Ascending aorta (tissue), 2 donors: ENCODE data around the gene ZBED6. TPM values are rescaled to one million over a fixed set of nuclear protein-coding genes. Genes with fewer than 3 reads are reported as not detected.
"Not testable (repeated sequence)": the region's sequence is repeated elsewhere in the genome, so short reads cannot be mapped to it uniquely, and the experiment has no call there.

Source experiments
- DNase-seq, 2 donors: peaks; one replicate each; pipeline ENCODE4 v3.0.0-alpha.2; 2019; ENCODE audit warnings: low spot score in 2 of 2
- H3K27ac ChIP-seq, 2 donors: fragments of 200-600 bp; sonication (generic); one replicate each; pipeline ENCODE4 v1.5.1; 2016 to 2017; ENCODE audit warnings: mild to moderate bottlenecking in 1 of 2
- H3K27me3 ChIP-seq: fragments of 200-600 bp; sonication (generic); one replicate; pipeline ENCODE4 v1.5.1; 2017
- H3K36me3 ChIP-seq, 2 donors: fragments of 200-600 bp; sonication (generic); one replicate each; pipeline ENCODE4 v1.5.1; 2016
- H3K4me1 ChIP-seq, 2 donors: fragments of 200-600 bp; sonication (generic); one replicate each; pipeline ENCODE4 v1.5.1; 2016 to 2017; ENCODE audit warnings: mild to moderate bottlenecking in 1 of 2
- H3K4me3 ChIP-seq, 2 donors: fragments of 200-600 bp; sonication (generic); one replicate each; pipeline ENCODE4 v1.5.1; 2016 to 2017; ENCODE audit warnings: mild to moderate bottlenecking in 1 of 2
- H3K9me3 ChIP-seq, 2 donors: fragments of 200-600 bp; sonication (generic); one replicate each; pipeline ENCODE4 v1.5.1; 2016
- CTCF ChIP-seq, 3 experiments: fragments of 200-600 bp in 2 of 3; fragments of 450-650 bp in 1 of 3; sonication (generic) in 2 of 3; IDR thresholded peaks; one replicate each; pipeline ENCODE4 v1.5.1; 2016 to 2019; ENCODE audit warnings: antibody characterized with exemption in 3 of 3, mild to moderate bottlenecking in 1 of 3, moderate library complexity in 1 of 3
- intact Hi-C: fragments of 100-400 bp; cut with DNase I; formaldehyde crosslinking; loops from one replicate; pipeline ENCODE4 v1.15.1; 2023
- total RNA-seq: library from RNA; depleted of rRNA; stranded (reverse); fragments of >200 nt; gene quantifications from one replicate; pipeline ENCODE4 v1.1.0, GENCODE V29; 2016

The ZBED6 gene, protein sequence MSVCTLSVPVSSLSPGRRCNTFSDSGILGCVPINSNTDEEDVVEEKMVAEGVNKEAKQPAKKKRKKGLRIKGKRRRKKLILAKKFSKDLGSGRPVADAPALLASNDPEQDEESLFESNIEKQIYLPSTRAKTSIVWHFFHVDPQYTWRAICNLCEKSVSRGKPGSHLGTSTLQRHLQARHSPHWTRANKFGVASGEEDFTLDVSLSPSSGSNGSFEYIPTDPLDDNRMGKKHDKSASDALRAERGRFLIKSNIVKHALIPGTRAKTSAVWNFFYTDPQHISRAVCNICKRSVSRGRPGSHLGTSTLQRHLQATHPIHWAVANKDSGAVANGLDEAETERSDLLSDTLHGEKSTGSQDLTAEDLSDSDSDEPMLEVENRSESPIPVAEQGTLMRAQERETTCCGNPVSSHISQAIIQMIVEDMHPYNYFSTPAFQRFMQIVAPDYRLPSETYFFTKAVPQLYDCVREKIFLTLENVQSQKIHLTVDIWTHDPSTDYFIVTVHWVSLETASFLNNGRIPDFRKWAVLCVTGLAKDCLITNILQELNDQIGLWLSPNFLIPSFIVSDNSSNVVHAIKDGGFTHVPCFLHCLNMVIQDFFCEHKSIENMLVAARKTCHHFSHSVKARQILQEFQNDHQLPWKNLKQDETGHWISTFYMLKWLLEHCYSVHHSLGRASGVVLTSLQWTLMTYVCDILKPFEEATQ (N-terminal part only)
- 1.5 TPM for total RNA-seq

- H3K27ac ChIP-seq: peak within 1 kb of the TSS; percentile 96 to 98
- intact Hi-C loops: loop anchor here (1.0 to 10.0 kb wide), 6 partner anchors 26 to 712 kb away; partner anchors contain the start of gene ATP2B4
- peaks cover 4 to 8% of the 10 kb centered on the region in 2 donors for H3K36me3 ChIP-seq
- H3K4me1 ChIP-seq: peaks cover 9 to 38% of the 10 kb centered on the region in 2 donors
- peak; percentile 97 to 100 for DNase-seq
- peak within 1 kb of the TSS; percentile 82 to 92 for H3K4me3 ChIP-seq
- H3K27me3 ChIP-seq: no peaks in the 10 kb centered on the region
- H3K9me3 ChIP-seq: no peaks in the 10 kb centered on the region
- TF ChIP-seq CTCF (IDR thresholded peaks at IDR 0.05): no peak
Measured at GRCh38 chr1:203795441-203796235, at the start of gene ZBED6, which contains the start of gene ZC3H11A. Gene ZBED6 (plus strand): TSS chr1:203795623. CDS start chr1:203797523, 1,900 bp downstream. Gene ZC3H11A (plus strand): TSS chr1:203795623. CDS start chr1:203817071, 21,448 bp downstream.

DNA sequence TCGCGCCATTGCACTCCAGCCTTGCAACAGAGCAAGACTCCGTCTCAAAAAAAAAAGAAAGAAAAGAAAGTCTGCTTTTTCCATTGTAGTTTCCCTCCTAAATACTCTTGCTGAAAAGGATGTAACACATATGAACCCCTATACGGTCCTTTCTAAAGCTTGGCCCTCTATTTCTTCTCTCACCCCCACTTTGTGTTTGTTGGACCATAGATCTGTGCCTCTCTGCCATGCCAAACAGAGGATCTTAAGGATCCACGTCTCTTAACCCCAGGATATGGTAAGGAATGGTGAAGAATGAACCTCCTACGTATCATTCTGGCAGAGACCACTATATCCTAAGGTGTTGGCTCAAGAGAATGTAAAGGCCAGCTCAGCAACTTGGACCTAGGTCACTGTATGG is 49.1 kb upstream of the ZBED6 start:
- no peaks in the 10 kb centered on the region for H3K36me3 ChIP-seq
- intact Hi-C loops: no loop called here
- H3K4me3 ChIP-seq: no peak overlapping the region
- no peaks in the 10 kb centered on the region for H3K9me3 ChIP-seq
- no peak for DNase-seq
- H3K27me3 ChIP-seq: no peaks in the 10 kb centered on the region
- no peak for TF ChIP-seq CTCF (IDR thresholded peaks at IDR 0.05)
- peaks cover 6 to 7% of the 10 kb centered on the region in 2 donors for H3K4me1 ChIP-seq
- no peak overlapping the region for H3K27ac ChIP-seq

DNA sequence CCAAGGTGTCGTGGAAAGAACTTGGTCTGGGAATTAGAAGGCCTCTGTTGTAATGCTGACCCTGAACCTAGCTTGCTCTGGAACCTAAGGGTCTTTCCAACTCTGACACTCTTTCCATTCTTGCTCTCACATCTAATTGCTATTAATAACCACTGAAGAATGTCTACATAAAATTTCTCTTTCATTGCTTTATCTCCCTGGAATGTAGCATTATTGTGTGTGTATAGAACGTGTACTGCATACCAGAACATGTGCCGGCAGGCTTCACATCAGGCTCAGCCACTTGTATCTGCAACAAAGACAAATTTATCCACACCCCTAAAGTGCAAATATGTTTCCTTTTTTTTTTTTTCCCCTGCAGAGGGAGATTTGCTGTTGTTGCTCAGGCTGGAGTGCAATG is 44.4 kb upstream of the ZBED6 start:
- H3K9me3 ChIP-seq: no peaks in the 10 kb centered on the region
- no peaks in the 10 kb centered on the region for H3K27me3 ChIP-seq
- TF ChIP-seq CTCF (IDR thresholded peaks at IDR 0.05): no peak
- H3K36me3 ChIP-seq: no peaks in the 10 kb centered on the region
- intact Hi-C loops: no loop called here
- no peak overlapping the region for H3K4me3 ChIP-seq
- DNase-seq: no peak
- H3K4me1 ChIP-seq: no peaks in the 10 kb centered on the region
- no peak overlapping the region for H3K27ac ChIP-seq

- intact Hi-C loops, H3K27ac ChIP-seq, H3K27me3 ChIP-seq, H3K4me3 ChIP-seq, H3K9me3 ChIP-seq, H3K4me1 ChIP-seq, H3K36me3 ChIP-seq, DNase-seq: not testable (repeated sequence)
Measured at GRCh38 chr1:203751618-203752361, 43.6 kb upstream of the ZBED6 start.

GRCh38 chr1:203754455-203754864 is 41.0 kb upstream of the ZBED6 start:
- no peak overlapping the region for H3K27ac ChIP-seq
- H3K4me1 ChIP-seq: no peaks in the 10 kb centered on the region
- H3K27me3 ChIP-seq: no peaks in the 10 kb centered on the region
- intact Hi-C loops: no loop called here
- H3K9me3 ChIP-seq: no peaks in the 10 kb centered on the region
- TF ChIP-seq CTCF (IDR thresholded peaks at IDR 0.05): no peak
- no peak overlapping the region for H3K4me3 ChIP-seq
- no peak for DNase-seq
- no peaks in the 10 kb centered on the region for H3K36me3 ChIP-seq
